ENCODE results near the gene RAPH1.

- TF ChIP-seq, protein P1, sequence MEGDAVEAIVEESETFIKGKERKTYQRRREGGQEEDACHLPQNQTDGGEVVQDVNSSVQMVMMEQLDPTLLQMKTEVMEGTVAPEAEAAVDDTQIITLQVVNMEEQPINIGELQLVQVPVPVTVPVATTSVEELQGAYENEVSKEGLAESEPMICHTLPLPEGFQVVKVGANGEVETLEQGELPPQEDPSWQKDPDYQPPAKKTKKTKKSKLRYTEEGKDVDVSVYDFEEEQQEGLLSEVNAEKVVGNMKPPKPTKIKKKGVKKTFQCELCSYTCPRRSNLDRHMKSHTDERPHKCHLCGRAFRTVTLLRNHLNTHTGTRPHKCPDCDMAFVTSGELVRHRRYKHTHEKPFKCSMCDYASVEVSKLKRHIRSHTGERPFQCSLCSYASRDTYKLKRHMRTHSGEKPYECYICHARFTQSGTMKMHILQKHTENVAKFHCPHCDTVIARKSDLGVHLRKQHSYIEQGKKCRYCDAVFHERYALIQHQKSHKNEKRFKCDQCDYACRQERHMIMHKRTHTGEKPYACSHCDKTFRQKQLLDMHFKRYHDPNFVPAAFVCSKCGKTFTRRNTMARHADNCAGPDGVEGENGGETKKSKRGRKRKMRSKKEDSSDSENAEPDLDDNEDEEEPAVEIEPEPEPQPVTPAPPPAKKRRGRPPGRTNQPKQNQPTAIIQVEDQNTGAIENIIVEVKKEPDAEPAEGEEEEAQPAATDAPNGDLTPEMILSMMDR (IDR thresholded peaks at IDR 0.05; ENCODE audit: poor library complexity) = no peak
- TF ChIP-seq EZH2 (IDR thresholded peaks at IDR 0.05; ENCODE audit: borderline replicate concordance) = no peak
Observed at GRCh38 chr2:203471323-203471722, 63.8 kb downstream of the RAPH1 start.

All from hepatocyte (in vitro differentiated cells).